H1 (cell line): ENCODE measurements around the gene OGFR. TPM values are rescaled to one million over a fixed set of nuclear protein-coding genes. Genes with fewer than 3 reads are reported as not detected.

Source experiments
- CTCF ChIA-PET: fragments of 300-600 bp; sonication (Branson Sonifier 250); formaldehyde crosslinking; loops from one replicate; lab custom pipeline; 2021; ENCODE audit not compliant: partially characterized antibody; lab: Charles Lee
- POLR2A ChIA-PET: fragments of 300-600 bp; sonication (Branson Sonifier 250); formaldehyde crosslinking; loops from one replicate; lab custom pipeline; 2021; ENCODE audit warnings: inconsistent platforms; ENCODE audit not compliant: partially characterized antibody; lab: Charles Lee
- DNase-seq, 2 experiments: peaks; one replicate each; pipeline versions ENCODE4 v3.0.0 to v3.0.0-alpha.2; 2010 to 2022; ENCODE audit warnings: low spot score in 2 of 2, low read depth in 1 of 2, mixed read lengths in 1 of 2
- FAIRE-seq: peaks from 2 replicates; lab custom pipeline; 2011; peaks lifted over from hg19 to GRCh38; lab: Jason Lieb, UNC
- H2AFZ ChIP-seq: 2 replicates; pipeline ENCODE4 v1.8.1; 2012; ENCODE audit warnings: low read length, inconsistent platforms
- H2AK5ac ChIP-seq: 2 replicates; pipeline ENCODE4 v1.6.1; 2013; ENCODE audit warnings: low read depth, low read length
- H2BK120ac ChIP-seq: replicated peaks from 2 replicates; pipeline ENCODE3; 2013; ENCODE audit warnings: low read depth, low read length, inconsistent platforms
- H2BK12ac ChIP-seq: 2 replicates; pipeline ENCODE4 v1.6.1; 2013; ENCODE audit warnings: low read depth, low read length
- H2BK15ac ChIP-seq: 2 replicates; pipeline ENCODE4 v1.6.1; 2013; ENCODE audit warnings: low read length
- H2BK20ac ChIP-seq: 2 replicates; pipeline ENCODE4 v1.6.1; 2013; ENCODE audit warnings: low read length
- H2BK5ac ChIP-seq: 2 replicates; pipeline ENCODE4 v1.6.1; 2013; ENCODE audit warnings: low read depth, low read length
- H3K14ac ChIP-seq: 2 replicates; pipeline ENCODE4 v1.6.1; 2013; ENCODE audit warnings: inconsistent platforms; ENCODE audit not compliant: insufficient read length
- H3K18ac ChIP-seq: 2 replicates; pipeline ENCODE4 v1.6.1; 2013; ENCODE audit warnings: low read length; ENCODE audit errors: extremely low read depth
- H3K23ac ChIP-seq: 2 replicates; pipeline ENCODE4 v1.6.1; 2013; ENCODE audit warnings: inconsistent platforms; ENCODE audit not compliant: insufficient read length
- H3K23me2 ChIP-seq: 2 replicates; pipeline ENCODE4 v1.6.1; 2013; ENCODE audit warnings: low read depth, low read length
- H3K27ac ChIP-seq: 2 replicates; pipeline ENCODE4 v1.6.1; 2011; ENCODE audit warnings: low read depth, low read length, inconsistent platforms
- H3K27me3 ChIP-seq, 4 experiments: replicated peaks in 1 of 4; 1 replicate in 1 of 4; 2 replicates in 3 of 4; pipeline versions ENCODE4 v1.6.1 to v1.8.1; 2011 to 2013; ENCODE audit warnings: low read length in 3 of 4, mild to moderate bottlenecking in 3 of 4, inconsistent platforms in 2 of 4, mixed read lengths in 2 of 4, moderate library complexity in 1 of 4; ENCODE audit not compliant: control insufficient read depth in 3 of 4, insufficient read depth in 3 of 4; ENCODE audit errors: extremely low read depth in 1 of 4
- H3K36me3 ChIP-seq, 4 experiments: 2 replicates each; pipeline versions ENCODE4 v1.6.1 to v1.8.1; 2011 to 2013; ENCODE audit warnings: mild to moderate bottlenecking in 4 of 4, low read length in 3 of 4, moderate library complexity in 2 of 4, control low read depth in 1 of 4, inconsistent platforms in 1 of 4; ENCODE audit not compliant: insufficient read depth in 4 of 4, control insufficient read depth in 2 of 4
- H3K4ac ChIP-seq: replicated peaks from 2 replicates; pipeline ENCODE3; 2013; ENCODE audit warnings: low read length, low read depth, mixed read lengths, inconsistent platforms; ENCODE audit not compliant: insufficient read length
- H3K4me1 ChIP-seq, 4 experiments: replicated peaks in 1 of 4; 1 replicate in 1 of 4; 2 replicates in 3 of 4; pipeline versions ENCODE4 v1.6.1 to v1.8.1; 2011 to 2013; ENCODE audit warnings: low read length in 3 of 4, inconsistent platforms in 2 of 4, mixed read lengths in 1 of 4; ENCODE audit not compliant: insufficient read depth in 4 of 4, control insufficient read depth in 3 of 4
- H3K4me2 ChIP-seq, 2 experiments: 2 replicates each; pipeline versions ENCODE4 v1.6.1 to v1.8.1; 2011 to 2013; ENCODE audit warnings: low read depth in 2 of 2, low read length in 2 of 2, control low read depth in 1 of 2, inconsistent platforms in 1 of 2, mild to moderate bottlenecking in 1 of 2; ENCODE audit not compliant: insufficient read depth in 1 of 2
- H3K4me3 ChIP-seq, 4 experiments: fragments of 200-600, 300-600 bp in 1 of 4; sonication (generic), shearing (Covaris generic), sonication (Bioruptor Twin) in 1 of 4; 2 replicates each; pipeline versions ENCODE4 v1.5.1 to v1.8.1; 2011 to 2016; ENCODE audit warnings: low read length in 4 of 4, low read depth in 3 of 4, control low read depth in 2 of 4, inconsistent platforms in 2 of 4, mild to moderate bottlenecking in 2 of 4, mixed read lengths in 1 of 4, moderate library complexity in 1 of 4; ENCODE audit not compliant: insufficient read depth in 2 of 4; ENCODE audit errors: extremely low read depth in 1 of 4
- H3K56ac ChIP-seq: replicated peaks from 2 replicates; pipeline ENCODE3; 2013; ENCODE audit warnings: low read depth, mild to moderate bottlenecking, mixed read lengths, low read length, inconsistent platforms; ENCODE audit not compliant: insufficient read length
- H3K79me1 ChIP-seq: 2 replicates; pipeline ENCODE4 v1.6.1; 2013; ENCODE audit warnings: low read depth, low read length, control low read depth
- H3K79me2 ChIP-seq, 2 experiments: 2 replicates each; pipeline versions ENCODE4 v1.6.1 to v1.8.1; 2012 to 2013; ENCODE audit warnings: low read length in 2 of 2, mild to moderate bottlenecking in 2 of 2, inconsistent platforms in 1 of 2; ENCODE audit not compliant: insufficient read depth in 2 of 2, control insufficient read depth in 1 of 2
- H3K9ac ChIP-seq, 4 experiments: replicated peaks in 1 of 4; 1 replicate in 1 of 4; 2 replicates in 3 of 4; pipeline versions ENCODE4 v1.6.1 to v1.8.1; 2011 to 2013; ENCODE audit warnings: low read depth in 3 of 4, low read length in 3 of 4, control low read depth in 2 of 4, mild to moderate bottlenecking in 2 of 4, moderate library complexity in 2 of 4, inconsistent platforms in 1 of 4; ENCODE audit errors: extremely low read depth in 1 of 4
- H3K9me3 ChIP-seq, 2 experiments: 2 replicates each; pipeline versions ENCODE4 v1.6.1 to v1.8.1; 2012 to 2013; ENCODE audit warnings: mild to moderate bottlenecking in 2 of 2, moderate library complexity in 2 of 2, control low read depth in 1 of 2, inconsistent platforms in 1 of 2, low read depth in 1 of 2, low read length in 1 of 2, mixed read lengths in 1 of 2; ENCODE audit not compliant: insufficient read depth in 2 of 2
- H4K20me1 ChIP-seq, 2 experiments: replicated peaks in 1 of 2; 2 replicates each; pipeline versions ENCODE3 to v1.8.1; 2011 to 2013; ENCODE audit warnings: inconsistent platforms in 2 of 2, low read length in 2 of 2, mild to moderate bottlenecking in 1 of 2; ENCODE audit not compliant: insufficient read depth in 2 of 2, control insufficient read depth in 1 of 2
- H4K5ac ChIP-seq: 2 replicates; pipeline ENCODE4 v1.6.1; 2013; ENCODE audit warnings: low read length, low read depth, mixed read lengths, inconsistent platforms; ENCODE audit not compliant: insufficient read length
- H4K8ac ChIP-seq: 2 replicates; pipeline ENCODE4 v1.8.0; 2013; ENCODE audit warnings: mild to moderate bottlenecking, moderate library complexity, low read length, inconsistent platforms; ENCODE audit not compliant: insufficient read depth; ENCODE audit errors: extremely low read depth
- H4K91ac ChIP-seq: replicated peaks from 2 replicates; pipeline ENCODE3; 2013; ENCODE audit warnings: low read length, mixed read lengths, inconsistent platforms; ENCODE audit not compliant: insufficient read length
- BCL11A ChIP-seq, 2 experiments: IDR thresholded peaks; one replicate each; pipeline ENCODE4 v1.6.1; 2011; ENCODE audit warnings: low read depth in 2 of 2, low read length in 2 of 2, mild to moderate bottlenecking in 2 of 2
- POU5F1 ChIP-seq: IDR thresholded peaks from 2 replicates; pipeline ENCODE4 v1.6.1; 2011; ENCODE audit warnings: low read depth, mild to moderate bottlenecking, low read length, moderate library complexity
- RAD21 ChIP-seq, 2 experiments: IDR thresholded peaks in 1 of 2; conservative IDR thresholded peaks in 1 of 2; 2 replicates each; pipeline ENCODE4 v1.6.1; 2011; ENCODE audit warnings: low read depth in 2 of 2, low read length in 2 of 2, improper control_type of control experiment in 1 of 2, inconsistent platforms in 1 of 2, mild to moderate bottlenecking in 1 of 2, moderate library complexity in 1 of 2
- WGBS, 2 experiments: shearing (Covaris generic) in 1 of 2; methylation state at CpG; one replicate each; pipeline versions ENCODE4 v1.1.6 to v1.1.7; 2013 to 2015; ENCODE audit warnings: low lambda C conversion rate in 2 of 2, mixed read lengths in 2 of 2, inconsistent platforms in 1 of 2, low coverage in 1 of 2, missing lambda C conversion rate in 1 of 2; ENCODE audit not compliant: insufficient replicate concordance in 2 of 2, insufficient coverage in 1 of 2, insufficient read length in 1 of 2; ENCODE audit errors: extremely low coverage in 1 of 2, missing lambda C conversion rate in 1 of 2; 5-methylcytosine and 5-hydroxymethylcytosine counted together
- polyA plus RNA-seq, 7 experiments: library from polyadenylated mRNA; depleted of rRNA in 3 of 7; stranded (reverse) in 5 of 7; unstranded in 2 of 7; fragments of >200 nt in 5 of 7; fragments of 200-250 nt in 2 of 7; gene quantifications; 1 replicate in 5 of 7; 2 replicates in 1 of 7; 4 replicates in 1 of 7; pipeline versions ENCODE4 v1.2.1 to v1.2.3, GENCODE V29; 2011 to 2013; ENCODE audit warnings: missing spikeins in 2 of 7, mixed read lengths in 2 of 7
- total RNA-seq: library from RNA; stranded (reverse); fragmentation: NEBNext Ultra II Directional; extraction: Animal tissue kit (Norgen Biotek cat#: 25700); gene quantifications from 2 replicates; pipeline ENCODE4 v1.2.1, GENCODE V29; 2021

Gene OGFR
- total and polyA plus RNA-seq, 2 of the 8 experiments (the other 6 are each of a cell fraction or from before 2014, with no cell fraction given): 13.9 to 25.1 TPM

- Histone ChIP-seq H3K27me3 (no peaks in the 10 kb centered on the region), H4K5ac (no peak overlapping the region), H2AFZ (no peak overlapping the region), H3K36me3 (no peaks in the 10 kb centered on the region), H3K23ac (no peak overlapping the region), H2BK120ac (no peak overlapping the region), H2BK5ac (no peak overlapping the region), H2AK5ac (no peak overlapping the region), H3K9ac (no peak overlapping the region), H3K27ac (no peak overlapping the region), H3K4me2 (no peak overlapping the region), H4K91ac (no peak overlapping the region), H3K56ac (no peak overlapping the region), H3K9me3 (no peaks in the 10 kb centered on the region), H4K8ac (no peak overlapping the region), H2BK12ac (no peak overlapping the region), H3K23me2 (no peaks in the 10 kb centered on the region), H3K79me1 (no peaks in the 10 kb centered on the region; the same call in 1 of the 2 replicates), H3K4me3 (no peak overlapping the region), H3K18ac (no peak overlapping the region), H3K79me2 (no peaks in the 10 kb centered on the region), H2BK15ac (no peak overlapping the region), H3K4ac (no peak overlapping the region), H2BK20ac (no peak overlapping the region), H3K14ac (no peak overlapping the region), H3K4me1 (peaks cover 0 to 16% (median 3%) of the 10 kb centered on the region in 4 experiments; a peak in 3 of 7 replicates), H4K20me1 (no peaks in the 10 kb centered on the region)
- ChIA-PET CTCF (interaction anchor here (0.9 kb wide), 2 partner anchors 42 to 150 kb away, joined by 3 read pairs; no protein-coding TSS in a partner anchor), POLR2A (no interaction called here)
- WGBS, 2 experiments: 93% methylated on average over 8 of the region's 8 CpGs; no CpG with 5 or more reads in 1 of the 2 experiments
- FAIRE-seq (no peak), DNase-seq (no peak)
- no peak for TF ChIP-seq RAD21 (IDR thresholded peaks at IDR 0.05 in 1 of 2, conservative IDR thresholded peaks at IDR 0.05 in 1 of 2; ENCODE audit: low read depth in 2 of 2, low read length in 2 of 2)
- TF ChIP-seq BCL11A (IDR thresholded peaks at IDR 0.05; ENCODE audit: low read depth in 2 of 2, low read length in 2 of 2): no peak
- no peak for TF ChIP-seq POU5F1
Measured at GRCh38 chr20:62774762-62775161, 29.9 kb upstream of the OGFR start.
